ENCODE measurements around the gene TRIM58.

DNA sequence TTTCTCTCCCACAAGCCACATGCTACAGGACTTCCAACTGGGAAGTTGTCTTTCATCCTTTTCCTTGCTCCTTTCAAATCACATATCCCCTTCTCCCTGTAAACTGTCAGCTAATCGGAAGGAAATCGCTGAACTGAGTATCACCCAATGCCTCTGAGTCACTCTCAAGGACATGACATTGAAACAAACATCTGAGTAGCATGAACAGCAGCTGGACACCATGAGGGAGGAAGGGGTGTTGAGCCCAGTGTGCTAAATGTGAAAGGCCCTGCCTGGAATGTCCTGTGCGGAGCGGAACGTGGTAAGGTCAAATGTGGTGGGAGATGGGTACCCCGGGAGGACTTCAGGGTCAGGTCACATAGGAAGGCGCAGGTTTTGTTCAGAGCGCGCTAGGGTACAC lies 67.9 kb downstream of the TRIM58 start, which contains the start of gene OR2AJ1:
- TF ChIP-seq, protein P1, sequence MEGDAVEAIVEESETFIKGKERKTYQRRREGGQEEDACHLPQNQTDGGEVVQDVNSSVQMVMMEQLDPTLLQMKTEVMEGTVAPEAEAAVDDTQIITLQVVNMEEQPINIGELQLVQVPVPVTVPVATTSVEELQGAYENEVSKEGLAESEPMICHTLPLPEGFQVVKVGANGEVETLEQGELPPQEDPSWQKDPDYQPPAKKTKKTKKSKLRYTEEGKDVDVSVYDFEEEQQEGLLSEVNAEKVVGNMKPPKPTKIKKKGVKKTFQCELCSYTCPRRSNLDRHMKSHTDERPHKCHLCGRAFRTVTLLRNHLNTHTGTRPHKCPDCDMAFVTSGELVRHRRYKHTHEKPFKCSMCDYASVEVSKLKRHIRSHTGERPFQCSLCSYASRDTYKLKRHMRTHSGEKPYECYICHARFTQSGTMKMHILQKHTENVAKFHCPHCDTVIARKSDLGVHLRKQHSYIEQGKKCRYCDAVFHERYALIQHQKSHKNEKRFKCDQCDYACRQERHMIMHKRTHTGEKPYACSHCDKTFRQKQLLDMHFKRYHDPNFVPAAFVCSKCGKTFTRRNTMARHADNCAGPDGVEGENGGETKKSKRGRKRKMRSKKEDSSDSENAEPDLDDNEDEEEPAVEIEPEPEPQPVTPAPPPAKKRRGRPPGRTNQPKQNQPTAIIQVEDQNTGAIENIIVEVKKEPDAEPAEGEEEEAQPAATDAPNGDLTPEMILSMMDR (IDR thresholded peaks at IDR 0.05; ENCODE audit: poor library complexity) = no peak
- TF ChIP-seq EZH2 (IDR thresholded peaks at IDR 0.05; ENCODE audit: borderline replicate concordance) = no peak

Data from hepatocyte (in vitro differentiated cells).